SHP77 (cell line): ENCODE results near the gene SDCBP2.

Experiments
- DNase-seq, 2 experiments: peaks; one replicate each; lab custom pipeline; 2025; lab: John Stamatoyannopoulos, UW

SDCBP2 gene

GRCh38 chr20:1273366-1273765 is 55.6 kb downstream of the SDCBP2 start:
- no peak for DNase-seq

GRCh38 chr20:1272368-1273100 is 56.4 kb downstream of the SDCBP2 start:
- DNase-seq, result no peak

DNA sequence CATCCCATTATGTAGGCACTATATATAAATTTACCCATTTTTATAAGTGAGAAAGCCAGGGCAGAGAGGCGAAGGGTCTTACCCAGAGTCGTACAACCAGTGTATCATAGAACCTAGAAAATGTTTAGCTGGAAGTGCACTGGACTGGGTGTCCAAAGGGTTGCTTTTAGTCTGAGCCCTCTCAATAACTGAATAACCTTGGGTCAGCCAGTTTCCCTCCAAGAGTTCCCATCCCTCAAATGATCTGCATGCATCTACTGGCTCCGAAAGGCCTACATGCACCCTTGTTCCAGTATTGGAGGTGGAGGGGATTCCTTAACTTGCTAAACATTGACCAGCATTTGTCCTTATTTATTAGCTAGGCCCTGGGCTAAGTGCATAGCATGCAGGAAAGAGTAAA is 59.1 kb downstream of the SDCBP2 start:
- no peak for DNase-seq

DNA sequence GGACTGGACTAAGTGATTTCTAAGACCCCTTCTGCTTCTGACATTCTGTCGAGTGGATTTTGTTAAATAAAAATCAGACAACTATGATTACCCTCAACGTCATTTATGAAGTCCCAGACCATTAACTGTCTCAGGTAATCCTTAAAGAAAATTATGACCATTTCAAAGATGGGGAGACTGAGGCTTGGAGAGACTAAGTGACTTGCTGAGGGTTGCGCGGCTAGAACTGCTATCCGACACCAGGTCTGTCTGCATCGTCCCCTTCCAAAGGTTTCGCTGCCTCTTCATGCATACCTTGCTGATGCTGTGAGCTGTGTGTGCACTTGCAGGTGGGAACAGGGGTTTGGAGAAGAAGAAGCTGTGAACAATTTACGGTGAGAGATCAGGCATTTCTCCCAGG is 59.7 kb downstream of the SDCBP2 start:
- no peak for DNase-seq

GRCh38 chr20:1267809-1268374 is 61.0 kb downstream of the SDCBP2 start:
- no peak for DNase-seq

GRCh38 chr20:1267161-1267560 is 61.8 kb downstream of the SDCBP2 start:
- no peak for DNase-seq

GRCh38 chr20:1266167-1266973 is 62.6 kb downstream of the SDCBP2 start, which contains the start of gene SNPH:
SNPH (plus strand) TSS chr20:1266294; CDS start chr20:1296240, 29,946 bp downstream.
- peak; percentile 60 to 63 for DNase-seq

DNA sequence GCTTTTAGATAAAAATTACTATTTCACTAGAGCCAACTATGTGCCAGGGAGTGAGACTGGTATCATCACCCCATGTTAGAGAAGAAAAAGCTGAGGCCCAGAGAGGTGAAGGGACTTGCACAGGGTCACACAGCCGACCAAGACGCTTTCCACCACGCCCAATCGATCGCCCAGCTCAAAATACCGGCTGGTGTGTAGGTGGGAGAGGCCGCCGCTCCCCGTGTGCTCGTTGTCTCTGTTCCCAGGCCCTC is 63.1 kb downstream of the SDCBP2 start:
- DNase-seq, result no peak

GRCh38 chr20:1265226-1265915 is 63.6 kb downstream of the SDCBP2 start:
- no peak for DNase-seq

DNA sequence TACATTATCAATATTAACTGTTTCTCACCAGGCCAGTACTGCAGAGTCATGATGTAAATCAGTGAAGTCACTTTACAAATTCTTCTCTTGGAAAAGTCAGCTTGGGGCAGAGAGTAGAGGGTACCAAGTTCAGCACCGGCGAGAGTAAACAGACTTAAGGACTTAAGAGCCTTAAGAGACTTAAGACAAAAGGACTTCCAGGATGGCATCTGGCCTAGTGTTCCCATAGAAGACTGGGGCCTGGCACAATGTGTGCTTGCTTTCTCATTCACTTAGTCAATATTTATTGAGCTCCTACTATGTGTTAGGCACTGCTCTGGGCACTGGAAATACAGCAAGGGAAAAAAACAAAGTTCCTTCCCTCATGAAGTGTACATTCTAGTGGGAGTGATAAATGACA is 64.2 kb downstream of the SDCBP2 start:
- DNase-seq, result no peak

GRCh38 chr20:1263853-1264252 is 65.1 kb downstream of the SDCBP2 start:
- no peak for DNase-seq
